ENCODE results near the gene PDZD2.
A peak's percentile ranks its signal among the peaks of the same experiment; 100 is the strongest.
"Not testable (repeated sequence)": the region's sequence is repeated elsewhere in the genome, so short reads cannot be mapped to it uniquely, and the experiment has no call there.

Gene PDZD2

GRCh38 chr5:31638748-31639418, at the start of gene PDZD2:
Gene PDZD2 (plus strand): TSS chr5:31639131.
- DNase-seq: peak; percentile 74

DNA sequence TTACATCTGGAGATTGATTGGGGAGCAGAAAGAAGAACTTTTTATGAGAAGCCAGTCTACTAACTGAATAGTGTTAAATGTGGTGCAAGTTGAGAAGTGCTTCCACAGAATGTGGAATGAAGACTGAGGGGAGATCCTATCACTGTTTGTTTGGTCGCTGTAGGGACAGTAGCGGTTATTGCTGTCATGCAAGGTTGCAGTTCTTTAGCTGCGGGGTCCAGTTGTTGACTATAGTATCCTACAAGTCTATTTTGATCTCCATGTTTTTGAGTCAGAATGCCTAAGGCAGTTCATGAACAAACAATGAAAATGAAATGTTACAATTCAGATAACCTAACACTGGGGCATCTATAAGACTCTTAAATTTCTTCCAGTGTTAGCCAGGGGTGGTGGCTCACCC, 45.3 kb upstream of the PDZD2 start:
- DNase-seq: no peak

DNA sequence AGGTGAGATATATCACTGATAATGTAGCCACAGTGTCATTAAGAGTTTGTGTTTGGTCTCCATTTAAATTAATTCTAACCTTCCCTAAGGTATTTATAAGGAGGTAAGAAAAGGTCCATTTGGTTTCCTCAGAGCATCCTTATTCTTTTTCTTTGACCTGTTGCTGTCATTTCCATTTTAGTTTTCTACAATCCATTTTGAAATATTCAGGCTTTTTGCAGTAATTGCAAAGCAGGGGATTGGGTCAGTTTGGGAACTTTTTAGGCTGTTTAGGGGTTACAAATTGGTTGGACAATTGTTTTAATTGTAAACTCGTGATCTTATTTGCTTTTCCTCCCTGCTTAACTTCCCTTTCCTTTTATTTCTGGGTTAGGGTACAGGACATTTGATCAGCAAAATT, 42.6 kb upstream of the PDZD2 start:
- no peak for DNase-seq

DNA sequence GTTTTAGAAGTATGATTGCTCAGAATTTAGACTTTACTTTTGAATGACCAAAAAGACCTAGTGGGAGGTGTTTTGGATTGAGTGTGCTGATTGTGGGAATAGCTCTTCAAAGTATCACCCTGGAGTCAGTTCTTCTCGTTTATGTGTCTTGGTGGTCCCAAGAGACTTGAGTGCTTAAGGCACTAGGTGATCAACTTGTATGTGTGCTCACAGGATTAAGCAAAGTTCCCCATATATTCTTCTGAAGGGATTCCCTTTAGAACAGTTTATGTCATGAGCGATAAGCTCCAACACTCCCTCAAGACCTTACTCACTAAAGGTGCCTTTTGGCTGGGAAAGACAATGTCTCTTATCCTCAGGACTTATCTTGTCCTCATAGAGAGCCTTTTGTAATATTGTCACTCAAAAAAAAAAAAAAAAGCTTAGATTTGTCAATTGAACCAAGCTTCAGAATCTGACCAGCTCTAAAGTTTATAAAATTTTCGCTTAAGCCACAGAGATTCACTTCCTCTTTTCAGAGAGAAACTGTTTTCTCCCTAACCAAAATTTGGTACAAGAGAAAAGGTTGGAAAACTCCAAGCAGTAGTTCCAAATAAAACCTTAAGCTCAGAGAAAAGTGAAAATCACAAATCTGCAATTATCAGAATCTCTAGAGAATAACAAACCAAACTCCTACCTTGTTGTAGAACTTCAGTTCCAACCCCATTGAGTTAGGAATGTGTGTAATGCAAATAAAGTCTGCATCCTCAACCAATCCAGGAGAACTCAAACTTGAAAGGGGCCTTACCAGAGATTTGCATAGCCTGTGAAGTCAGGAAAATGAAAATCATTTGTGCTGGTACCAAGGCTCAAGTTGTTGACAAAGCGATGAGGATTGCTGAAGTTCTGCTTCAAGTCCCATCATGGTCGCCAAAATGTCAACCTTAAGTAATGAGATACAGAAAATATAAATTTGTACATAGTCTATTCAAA, 40.0 kb upstream of the PDZD2 start:
- no peak for DNase-seq

GRCh38 chr5:31602305-31602704, 36.6 kb upstream of the PDZD2 start:
- DNase-seq: not testable (repeated sequence)

- no peak for DNase-seq
These were observed 34.7 kb upstream of the PDZD2 start for GRCh38 chr5:31604240-31604639.

- DNase-seq: no peak
These were observed 34.3 kb upstream of the PDZD2 start for GRCh38 chr5:31604644-31605043.

- no peak for DNase-seq
These were observed 33.0 kb upstream of the PDZD2 start for GRCh38 chr5:31605920-31606319.

GRCh38 chr5:31607546-31607945, 31.4 kb upstream of the PDZD2 start:
- DNase-seq: no peak

DNA sequence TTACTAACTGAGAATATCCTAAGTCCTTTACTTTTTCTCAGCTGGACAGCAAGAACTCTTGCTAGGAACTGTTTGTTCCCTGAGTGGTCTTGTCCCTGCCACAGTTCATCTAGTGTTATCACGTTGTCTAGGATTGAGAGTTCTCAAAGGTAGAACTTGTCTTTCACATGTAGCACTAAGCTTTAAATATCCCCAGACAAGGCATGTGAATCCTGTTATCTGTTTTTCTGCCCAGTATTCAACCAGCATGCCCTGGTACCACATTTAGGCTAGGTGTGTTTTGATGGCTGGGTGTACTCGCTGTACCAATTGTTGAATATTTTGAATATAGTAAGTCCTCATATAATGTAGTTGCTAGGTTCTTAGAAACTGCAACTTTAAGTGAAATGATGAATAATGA, 27.9 kb upstream of the PDZD2 start:
- DNase-seq: no peak

DNA sequence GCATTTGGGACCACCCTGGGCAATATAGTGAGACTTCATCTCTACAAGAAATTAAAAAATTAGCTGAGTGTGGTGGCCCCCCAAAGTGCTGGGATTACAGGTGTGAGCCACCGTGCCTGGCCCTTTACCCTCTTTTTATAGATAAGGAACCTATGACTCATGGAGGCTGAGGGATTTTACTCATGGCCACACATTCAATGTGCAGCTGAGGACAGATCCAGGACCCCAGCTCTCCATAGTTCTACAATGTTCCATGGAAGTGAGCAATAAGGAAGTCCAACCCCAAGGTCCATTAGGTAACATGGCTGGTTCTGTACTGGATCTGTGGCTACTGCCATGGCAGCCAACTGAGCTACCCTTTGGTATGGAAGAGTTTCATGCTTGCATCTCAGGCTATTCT, 25.3 kb upstream of the PDZD2 start:
- no peak for DNase-seq

GRCh38 chr5:31614151-31615020, 24.5 kb upstream of the PDZD2 start:
- DNase-seq: no peak

DNA sequence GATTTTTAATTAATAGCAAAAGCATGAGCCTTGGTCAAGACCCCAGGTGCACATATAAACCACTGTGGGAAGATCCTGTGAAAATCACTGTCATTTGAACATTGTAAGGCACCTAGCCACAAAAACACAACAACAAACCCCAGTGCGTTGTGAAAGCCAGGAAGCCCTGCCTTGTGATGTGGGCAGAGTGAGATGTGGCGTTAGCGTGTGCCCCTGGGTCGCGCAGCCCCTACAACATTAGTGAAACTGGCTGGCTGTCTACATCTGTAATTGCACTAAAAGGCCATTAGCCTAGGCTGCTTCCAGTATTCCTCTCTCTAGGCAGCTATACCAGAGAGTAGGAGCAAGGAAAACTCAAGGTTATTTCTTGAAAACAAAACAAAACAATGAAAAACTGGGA, 21.1 kb upstream of the PDZD2 start:
- DNase-seq: no peak

GRCh38 chr5:31620026-31620425, 18.9 kb upstream of the PDZD2 start:
- no peak for DNase-seq

DNA sequence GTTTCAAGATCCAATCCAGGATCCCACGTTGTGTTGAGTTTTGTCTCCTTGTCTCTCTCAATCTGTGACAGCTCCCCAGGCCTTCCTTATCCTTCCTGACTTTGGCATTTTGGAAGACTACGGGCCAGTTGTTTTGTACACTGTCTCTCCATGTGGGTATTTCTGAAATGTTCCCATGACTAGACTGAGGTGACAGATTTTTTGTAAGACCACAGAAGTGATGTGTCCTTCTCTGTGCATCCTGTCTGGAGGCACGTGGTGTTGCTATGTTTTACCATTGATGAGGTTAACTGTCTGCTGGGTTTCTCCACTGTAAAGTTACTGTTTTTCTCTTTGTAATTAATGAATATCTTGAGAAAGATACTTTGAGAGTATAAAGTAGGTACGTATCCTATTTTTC, 15.7 kb upstream of the PDZD2 start:
- no peak for DNase-seq

DNA sequence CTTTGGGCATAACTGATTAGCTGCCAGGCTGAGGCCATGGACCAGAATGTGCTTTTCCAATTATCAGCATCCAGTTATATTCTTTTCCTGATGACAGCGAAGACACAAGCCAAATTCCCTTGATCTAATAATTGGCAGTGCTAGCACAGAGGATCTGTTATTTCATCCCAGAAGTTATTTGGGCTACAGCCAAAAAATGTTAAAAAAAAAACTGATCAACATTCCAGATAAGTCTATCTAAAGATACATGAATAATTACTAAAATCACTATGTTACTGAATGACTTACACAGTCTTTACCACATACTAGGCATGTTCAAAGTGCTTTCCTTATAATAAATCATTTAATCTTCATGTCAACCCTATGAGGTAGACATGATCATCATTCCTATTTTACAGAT, 13.5 kb upstream of the PDZD2 start:
- no peak for DNase-seq

- DNase-seq: no peak
These were observed 12.8 kb upstream of the PDZD2 start for GRCh38 chr5:31626156-31626555.

DNA sequence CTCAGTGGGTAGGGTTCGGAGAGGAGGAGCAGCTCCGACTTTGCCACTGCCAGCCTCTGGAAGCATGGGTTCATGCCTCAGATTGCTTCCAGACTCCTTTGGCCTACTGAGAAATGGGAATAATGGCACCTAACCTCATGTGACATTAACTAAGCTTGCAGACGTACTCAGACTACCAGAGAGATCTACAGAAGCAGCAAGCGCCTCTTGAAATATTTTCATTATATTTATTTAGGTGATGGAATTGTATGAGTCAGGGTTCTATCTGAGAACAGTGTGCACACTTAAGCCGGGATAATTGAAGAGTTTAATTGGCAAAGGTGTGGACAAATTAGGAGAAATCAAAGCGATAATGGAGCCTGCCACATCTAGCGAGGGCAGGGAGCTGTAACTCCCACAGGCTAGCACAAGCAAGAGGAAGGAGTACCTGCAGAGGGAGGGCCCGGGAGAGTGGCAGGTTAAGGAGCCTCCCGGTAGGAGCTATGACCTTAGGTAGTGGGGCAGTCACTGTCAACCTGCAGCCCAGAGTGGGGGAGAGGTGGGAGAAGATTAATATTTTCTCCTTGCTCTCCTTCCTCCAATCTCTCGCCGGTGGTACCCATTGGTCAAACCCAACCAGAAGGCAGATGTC, 12.2 kb upstream of the PDZD2 start:
- no peak for DNase-seq

GRCh38 chr5:31630931-31631330, 8.0 kb upstream of the PDZD2 start:
- DNase-seq: no peak

- no peak for DNase-seq
These were observed 6.5 kb upstream of the PDZD2 start for GRCh38 chr5:31632460-31632859.

DNA sequence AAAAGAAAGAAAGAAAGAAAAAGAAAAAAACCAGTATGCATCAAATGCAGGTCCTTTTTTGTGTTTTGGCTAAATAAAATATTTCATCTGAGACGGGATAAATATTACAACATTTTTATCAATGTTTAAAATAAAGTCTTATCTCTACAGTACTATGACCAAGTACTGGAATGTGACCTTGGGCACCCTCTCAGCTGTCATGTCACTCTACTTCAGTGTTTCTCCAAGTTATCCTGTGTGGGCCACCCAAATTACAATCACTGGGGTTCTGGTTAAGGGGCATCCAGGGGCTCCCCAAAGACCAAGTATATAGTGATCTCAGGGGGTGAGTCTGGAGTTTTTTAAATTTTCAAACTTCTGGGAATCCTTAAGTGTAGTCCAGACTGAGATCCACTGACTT, 3.5 kb upstream of the PDZD2 start:
- no peak for DNase-seq

DNA sequence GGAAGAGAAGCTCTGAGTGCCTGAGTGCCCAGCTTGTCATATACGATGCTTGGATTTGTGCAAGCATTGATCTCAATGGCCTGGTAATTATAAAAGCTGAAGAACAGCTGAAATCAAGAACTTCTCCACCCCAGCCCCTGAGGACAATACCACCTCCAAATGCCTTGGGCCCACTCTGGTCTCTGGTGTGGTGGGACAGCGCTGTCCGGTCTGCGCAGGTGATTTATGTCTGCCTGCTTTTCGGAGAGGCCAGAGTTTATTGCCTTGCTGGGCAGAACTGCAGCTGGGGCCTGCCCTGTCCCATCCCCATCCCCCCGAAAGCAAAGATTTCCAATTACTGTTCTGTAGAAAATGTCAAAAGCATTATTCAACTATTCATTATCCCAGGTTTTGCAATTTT, 1.1 kb upstream of the PDZD2 start:
- DNase-seq: no peak

GRCh38 chr5:31638345-31638744, 586 bp upstream of the PDZD2 start:
- DNase-seq: no peak
